Measurements from ENCODE around the gene ULK3.
A peak's percentile ranks its signal among the peaks of the same experiment; 100 is the strongest.

ULK3 gene

DNA sequence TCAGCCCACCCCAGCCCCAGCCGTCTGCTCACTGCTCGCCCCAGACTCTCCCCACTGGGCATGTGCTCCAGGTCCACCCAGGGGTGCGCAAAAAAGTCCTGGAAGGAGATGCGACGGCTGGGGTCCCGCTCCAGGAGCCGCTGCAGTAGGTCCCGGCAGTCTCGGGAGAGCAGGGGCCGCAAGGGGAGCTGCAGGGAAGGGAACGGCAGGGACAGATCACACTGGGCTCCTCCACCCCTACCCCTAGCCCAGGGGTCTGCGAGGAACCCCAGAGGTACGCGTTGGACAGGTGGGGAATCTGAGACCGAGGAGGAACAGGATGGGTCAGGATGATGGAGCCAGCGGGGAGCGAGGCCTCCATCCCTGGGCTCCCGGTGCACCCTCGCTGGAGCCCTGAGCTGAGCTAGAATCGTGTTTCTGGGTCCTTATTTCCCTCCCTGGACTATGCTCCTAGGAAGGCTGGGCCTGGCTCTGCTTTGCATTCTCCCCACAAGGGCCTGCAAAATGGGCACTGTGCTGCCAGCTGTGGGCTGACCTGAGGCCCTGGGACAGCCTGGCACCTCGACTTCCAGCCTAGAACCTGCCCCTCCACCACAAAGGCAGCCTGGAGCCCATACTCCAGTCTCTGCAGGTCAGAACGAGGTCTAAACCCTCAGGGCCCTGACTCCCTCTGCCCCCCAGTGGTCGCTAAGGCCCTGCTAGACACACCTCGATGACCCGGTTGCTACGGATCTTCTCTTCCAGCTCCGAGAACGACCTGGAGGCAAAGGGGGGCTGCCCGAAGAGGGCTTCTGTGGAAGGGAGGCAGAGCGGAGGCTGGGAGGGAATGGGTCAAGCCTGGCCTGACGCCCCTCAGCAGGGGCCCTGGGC is 3.2 kb downstream of the ULK3 start:
- DNase-seq, result no peak

DNA sequence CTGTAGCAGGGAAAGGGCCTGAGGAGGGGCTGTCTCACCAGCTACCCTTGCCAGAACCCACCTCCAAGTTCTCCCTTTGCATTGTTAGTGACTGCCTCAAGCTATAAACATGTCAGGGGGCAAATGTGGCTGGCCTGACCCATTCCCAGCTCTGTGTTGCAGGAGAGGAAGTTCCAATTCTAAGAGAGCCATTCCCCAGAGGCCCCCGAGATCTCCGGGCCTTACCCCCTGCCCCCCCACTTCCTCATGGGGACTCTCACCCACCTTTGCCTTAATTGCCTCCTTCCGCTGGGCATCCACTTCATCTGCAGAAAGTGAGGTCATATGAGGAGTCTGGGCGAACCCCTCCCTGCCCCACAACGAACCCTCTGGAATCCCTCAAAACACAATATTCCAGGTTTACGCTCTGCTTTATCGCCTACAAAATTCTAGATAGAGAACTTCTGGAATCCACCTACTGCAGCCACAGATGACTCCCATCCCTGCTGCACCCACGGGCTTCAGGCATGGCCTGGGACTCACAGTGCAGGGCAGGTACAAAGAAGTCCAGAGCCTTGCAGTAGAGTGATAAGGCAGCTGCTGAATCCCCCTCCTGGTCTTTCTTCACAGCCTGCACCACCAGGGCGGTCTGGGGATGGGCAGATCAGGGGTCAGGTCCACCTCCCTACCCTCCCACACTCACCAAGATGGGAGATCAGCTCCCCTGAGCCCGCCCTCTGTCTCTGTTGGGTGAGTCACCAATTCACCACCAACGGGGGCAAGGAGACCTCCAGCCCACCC is 4.0 kb downstream of the ULK3 start:
- DNase-seq, result no peak

DNA sequence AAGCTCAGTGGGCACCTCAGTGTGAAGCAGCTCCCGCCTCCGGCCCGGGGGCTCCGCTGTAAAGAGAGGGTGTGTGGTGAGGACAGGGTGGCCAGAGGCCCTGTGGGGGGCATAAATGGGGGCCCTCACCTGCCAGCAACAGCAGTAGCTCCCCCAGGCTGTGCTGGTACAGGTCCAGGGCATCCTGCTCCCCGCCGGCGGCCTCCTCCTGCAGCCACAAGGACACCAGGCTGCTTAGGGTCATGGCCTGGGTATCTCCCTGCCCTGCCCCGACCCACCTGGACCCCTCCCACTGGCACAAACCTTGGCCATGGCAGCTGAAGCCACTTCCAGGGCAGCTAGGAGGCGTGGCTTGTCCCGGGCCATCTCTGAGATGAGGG is 4.8 kb downstream of the ULK3 start:
- DNase-seq, result no peak

DNA sequence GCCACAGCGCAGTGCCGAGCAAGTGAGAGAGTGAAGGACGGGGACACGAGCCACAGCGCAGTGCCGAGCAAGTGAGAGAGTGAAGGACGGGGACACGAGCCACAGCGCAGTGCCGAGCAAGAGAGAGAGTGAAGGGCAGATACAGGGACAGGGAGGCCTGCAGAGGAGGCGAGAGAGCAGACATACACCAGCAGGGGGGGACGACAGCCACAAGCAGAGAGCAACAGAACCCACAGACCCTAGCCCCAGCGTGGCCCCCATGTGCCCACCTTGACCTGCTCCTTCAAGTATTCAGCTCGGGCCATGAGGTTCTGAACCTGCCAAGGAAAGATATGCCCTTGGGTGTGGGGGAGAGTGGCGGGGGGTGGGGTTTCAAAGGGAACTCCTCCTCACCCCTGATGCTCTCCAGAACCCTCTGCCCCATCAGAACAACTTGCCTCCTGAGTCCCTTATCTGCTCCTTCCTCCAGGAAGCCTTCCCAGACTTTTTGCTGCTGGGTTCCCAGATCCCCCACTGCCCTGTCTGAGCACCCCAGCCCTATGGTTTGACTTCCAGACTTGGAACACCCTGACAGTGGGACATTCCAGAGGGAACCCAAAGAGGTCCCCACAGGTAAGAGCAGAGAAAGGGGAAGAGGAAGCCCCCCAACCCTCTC is 5.3 kb downstream of the ULK3 start:
- DNase-seq, result no peak

DNA sequence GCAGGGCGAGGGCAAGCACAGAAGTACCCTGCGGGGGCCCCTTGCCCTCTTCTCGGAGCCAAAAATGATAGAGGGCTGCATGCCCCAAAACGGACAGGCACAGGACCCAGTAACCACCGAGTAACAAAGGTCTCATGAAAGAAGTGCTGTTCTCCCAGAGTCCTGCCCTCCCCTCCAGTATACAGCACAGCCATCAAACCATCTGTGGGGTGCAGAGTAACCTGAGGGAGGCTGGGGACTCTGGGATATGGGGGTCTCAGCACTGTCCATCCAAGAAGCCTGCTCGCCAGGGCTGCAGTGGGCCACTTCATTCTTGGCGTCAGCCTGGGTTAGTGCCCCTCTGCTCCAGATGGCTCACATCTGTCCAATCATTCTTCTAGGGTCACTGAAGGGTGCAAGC is 6.1 kb downstream of the ULK3 start:
- no peak for DNase-seq

DNA sequence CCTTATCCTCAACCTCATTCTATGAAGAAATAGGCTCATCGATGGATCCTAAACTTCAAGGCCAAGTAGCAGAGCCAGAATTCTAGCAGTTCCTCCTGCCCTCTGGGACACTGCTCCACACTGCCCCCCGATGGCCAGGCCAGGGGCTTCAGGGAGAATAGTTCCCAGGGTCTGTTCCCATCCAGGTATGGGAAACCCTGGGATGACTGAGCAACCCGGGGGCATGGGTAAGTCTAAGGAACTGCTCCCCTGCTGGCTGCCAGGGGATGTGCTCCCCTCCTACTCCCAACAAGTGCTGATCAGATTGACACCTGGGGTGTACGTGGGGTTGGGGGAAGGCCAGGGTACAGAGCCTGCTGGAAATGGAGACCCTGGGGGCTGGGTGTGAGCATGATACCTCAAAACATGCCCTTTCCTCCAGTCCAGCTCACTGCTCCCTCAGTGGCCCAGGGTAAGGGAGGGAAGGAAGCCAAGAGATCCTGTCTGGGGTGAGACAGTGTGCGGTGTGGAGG is 7.6 kb downstream of the ULK3 start:
- DNase-seq, result no peak

DNA sequence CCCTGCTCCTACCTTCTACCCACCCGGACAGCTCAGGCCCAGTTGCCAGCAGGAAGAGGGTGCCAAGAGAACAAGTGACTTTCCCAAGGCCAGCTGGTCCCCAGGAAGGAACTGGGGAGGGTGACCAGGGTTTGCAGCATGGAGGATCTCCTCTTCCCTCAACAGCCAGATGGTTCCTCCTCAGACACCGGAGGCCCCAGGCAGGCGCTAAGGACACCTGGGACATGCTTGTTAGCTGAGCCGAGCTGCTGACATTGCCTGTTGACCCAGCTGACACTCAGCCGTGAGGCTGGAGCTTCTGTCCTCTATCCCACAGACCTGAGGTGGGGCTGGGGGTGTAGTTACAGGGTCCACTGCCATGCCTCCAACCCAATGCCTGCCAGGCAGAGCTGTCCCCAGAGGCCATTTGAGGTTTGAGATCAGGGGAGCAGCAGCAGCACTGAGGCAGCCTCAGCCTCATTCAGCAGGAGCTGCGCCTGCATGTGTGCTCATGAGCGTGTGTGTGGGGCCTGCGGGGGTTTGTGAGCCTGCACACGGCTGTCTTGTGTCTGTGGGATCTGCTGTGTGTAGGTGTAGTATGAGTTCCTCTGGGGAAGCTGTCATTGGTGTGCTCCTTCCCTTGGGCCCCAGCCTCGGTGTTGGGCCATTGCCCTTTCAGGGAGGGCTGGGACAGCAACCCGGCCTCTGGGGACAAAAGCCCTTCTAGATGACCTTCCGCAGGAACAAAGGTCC is 9.4 kb downstream of the ULK3 start:
- DNase-seq, result no peak

DNA sequence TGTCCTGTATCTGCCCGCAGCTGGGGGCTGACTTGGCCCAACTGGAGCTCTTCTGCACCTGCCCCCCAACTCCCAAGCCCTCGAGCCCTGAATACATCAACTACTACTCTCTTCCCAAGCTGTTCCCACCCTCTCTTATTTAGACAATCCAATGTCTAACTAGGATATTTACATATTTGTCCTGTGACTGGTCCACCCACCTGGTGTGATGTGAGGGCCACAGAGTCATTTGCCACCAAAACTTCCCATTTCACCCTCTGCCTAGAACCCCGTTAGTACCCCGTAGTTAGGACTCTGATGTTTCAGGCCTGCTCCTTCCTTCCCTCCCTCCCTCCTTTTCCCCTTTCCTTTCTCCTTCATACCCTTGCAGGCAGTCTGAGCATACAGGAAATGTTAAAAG is 10.1 kb downstream of the ULK3 start:
- DNase-seq, result no peak

DNA sequence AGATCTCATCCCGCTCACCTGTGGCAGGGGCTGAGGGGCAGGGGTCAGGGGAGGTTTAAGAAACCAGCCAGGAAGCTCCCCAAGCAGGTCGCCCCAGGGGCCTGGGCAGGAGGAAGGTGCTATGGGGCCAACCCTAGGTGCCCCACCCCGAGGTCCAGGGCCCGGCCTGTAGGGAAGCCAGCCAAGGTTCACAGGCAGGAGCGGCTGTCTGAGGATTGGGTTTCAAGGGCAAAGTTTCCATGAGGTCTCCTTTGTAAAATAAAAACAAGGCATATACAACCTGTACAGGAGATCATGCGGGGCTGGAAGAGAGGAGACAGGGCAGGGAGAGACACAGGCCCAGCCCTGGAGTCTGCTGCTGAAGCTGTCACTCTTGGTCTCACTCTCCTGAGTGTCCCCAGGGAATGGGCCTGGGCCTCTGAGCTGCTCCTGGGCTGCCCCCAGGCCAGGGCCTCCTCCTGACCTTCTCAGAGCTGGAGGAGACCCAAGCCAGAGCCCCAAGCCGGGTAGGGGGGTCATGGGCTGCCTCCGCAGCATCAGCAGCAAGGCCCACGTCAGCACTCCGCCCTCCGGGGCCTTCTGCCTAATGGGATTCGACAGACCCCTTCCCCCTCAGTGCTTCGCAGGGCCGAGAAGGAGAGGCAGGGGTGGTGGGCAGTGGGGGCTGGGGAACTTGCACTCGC is 11.0 kb downstream of the ULK3 start:
- no peak for DNase-seq

DNA sequence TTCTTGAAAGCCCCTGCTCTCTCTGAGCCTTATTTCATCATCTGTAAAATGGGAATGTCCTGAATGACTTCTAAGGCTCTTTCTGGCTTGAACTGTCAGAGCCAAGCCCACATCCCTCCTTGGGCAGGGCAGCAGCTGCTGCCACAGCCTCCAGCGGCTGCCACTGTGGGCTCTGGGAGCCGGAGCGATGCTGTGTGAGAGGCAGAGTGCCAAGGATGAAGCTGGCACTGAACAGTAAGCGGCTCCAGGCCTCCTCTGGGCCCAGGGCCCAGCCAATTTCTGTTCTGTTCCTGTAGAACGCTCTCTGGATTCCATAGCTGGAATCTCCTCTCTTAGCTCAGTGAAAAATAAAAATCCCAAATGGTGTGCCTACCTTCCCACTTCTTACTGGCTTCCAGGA is 12.1 kb downstream of the ULK3 start:
- no peak for DNase-seq

DNA sequence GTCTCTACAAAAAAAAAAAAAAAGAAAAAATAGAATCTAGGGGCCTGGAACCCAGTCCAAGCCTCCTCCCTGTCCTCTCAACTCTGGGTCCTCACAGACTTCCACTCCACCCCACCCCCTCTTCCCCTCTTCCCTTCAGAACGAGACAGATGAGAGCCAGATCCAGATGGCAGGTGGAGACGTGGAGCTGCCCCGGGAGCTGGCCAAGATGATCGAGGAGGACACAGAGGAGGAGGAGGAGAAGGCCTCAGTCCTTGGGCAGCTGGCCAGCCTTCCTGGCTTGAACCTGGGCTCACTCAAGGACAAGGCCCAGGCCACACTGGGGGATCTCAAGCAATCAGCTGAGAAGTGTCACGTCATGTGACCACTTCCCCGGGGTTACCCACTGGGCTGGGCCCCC is 13.0 kb downstream of the ULK3 start:
- DNase-seq, result no peak

DNA sequence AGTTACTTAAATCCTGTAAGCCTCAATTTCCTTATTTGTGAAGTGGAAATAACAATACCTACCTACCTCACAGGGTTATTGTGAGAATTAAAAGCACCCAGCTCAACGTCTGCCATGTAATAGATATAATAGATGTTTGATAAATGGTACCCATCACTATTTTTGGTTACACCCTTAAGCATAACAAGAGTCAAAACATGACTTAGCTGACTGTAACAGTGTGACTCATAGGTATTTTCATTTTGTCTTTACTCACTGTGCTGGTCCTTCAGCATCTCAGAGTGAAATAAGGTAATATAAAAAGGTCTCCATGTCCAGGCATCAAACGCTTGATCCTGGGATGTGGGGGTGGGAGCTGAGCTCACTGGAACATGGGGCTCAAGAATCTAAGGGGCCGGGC is 13.5 kb downstream of the ULK3 start:
- no peak for DNase-seq

DNA sequence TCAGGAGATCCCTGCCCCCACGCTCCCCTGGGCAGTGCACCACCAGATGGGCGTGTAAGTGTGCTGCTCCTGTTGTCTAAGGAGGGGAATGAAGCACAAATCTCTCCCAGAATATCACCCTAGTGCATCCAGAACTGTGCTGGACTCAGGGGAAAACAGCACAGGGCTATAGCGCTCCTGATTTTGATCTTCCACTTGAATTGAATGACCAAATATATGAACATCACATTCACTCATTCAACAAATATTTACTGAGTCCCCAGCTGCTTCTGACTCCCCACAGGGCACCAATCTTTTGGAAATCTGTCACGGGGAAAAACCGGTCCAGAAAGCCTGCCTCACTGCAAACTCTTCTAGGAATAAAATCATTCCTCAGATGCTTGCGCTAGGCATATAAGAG is 14.1 kb downstream of the ULK3 start:
- DNase-seq, result no peak

DNA sequence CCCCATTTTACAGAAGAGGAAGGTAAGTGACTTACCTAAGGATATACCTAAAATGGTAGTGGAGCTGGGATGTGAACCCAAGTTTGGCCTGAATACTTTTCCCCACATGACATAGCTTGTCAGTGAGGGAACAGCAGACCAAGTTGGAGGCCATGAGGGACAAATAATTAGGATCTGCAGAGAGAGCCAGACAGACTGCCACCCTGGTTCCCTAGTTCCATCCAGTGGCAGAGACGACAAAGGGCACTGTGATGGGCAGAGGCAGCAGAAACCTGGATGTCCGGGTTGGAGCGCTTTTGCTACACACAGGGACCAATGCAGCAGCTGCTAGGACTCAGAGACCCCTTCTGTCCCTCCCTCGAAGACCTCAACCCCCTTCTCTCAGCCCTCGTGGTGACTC is 15.3 kb downstream of the ULK3 start:
- DNase-seq, result no peak

DNA sequence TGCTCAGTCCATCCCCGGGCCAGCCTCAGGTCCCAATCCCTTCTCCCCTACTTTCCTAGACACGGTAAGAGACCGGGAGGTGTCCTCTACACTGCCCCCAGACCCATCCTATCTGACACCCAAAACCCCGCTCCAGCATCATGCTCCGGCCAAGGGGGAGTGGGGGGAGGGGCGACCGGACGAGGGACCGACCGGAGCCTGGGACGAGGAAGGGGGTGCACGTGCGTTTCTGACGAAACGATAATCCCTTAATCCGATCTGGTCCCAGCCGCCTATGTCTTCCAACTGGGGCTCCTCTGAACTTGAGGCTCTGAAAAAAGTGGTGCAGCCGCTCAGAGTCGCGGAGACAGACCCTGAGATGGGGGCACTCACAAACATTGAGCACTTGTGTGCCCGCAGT is 16.0 kb downstream of the ULK3 start:
- no peak for DNase-seq

DNA sequence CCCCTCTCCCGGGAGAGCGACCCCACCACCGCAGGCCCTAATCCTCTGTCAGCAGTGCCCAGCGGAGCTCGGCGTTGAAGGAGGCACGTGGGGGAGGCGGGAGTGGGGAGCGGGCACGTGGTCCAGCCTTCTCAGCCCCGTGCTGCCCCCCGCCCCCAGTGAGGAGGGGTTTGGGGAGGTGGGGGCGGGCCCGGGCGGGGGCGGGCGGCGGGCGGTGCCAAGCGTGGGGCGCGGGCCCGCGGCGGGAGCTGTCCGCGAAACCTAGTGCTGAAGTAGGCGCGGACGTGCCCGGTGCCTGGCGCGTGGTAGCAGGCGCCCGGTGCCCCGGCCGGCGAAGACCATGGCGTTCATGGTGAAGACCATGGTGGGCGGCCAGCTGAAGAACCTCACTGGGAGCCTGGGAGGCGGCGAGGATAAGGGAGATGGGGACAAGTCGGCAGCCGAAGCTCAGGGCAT is 16.6 kb downstream of the ULK3 start, which contains the start of gene CPLX3:
Gene CPLX3 (plus strand): TSS at position 264 of the 456 bp plus-strand sequence. CDS start 77 bp downstream, at position 341.
- peak; percentile 20 for DNase-seq

DNA sequence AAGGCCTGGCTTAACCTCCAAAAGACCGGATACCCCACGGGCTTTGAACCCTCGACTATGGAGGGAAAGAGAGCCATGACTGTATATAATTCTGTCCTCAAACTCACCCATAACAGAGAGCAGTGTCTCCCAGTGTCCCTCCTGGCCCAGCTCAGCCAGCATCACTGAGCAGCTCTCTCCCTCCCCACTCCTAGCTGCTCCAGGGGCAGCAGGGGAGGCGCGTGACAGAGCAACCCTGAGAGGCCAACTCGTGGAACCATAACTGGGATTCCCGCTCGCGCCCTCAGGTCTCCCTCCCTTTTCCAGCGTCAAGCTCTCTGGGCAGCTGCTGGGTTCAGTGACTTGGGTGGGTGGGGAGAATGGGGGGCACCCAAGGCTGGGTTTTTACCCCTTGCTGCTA is 17.1 kb downstream of the ULK3 start:
- DNase-seq, result no peak

DNA sequence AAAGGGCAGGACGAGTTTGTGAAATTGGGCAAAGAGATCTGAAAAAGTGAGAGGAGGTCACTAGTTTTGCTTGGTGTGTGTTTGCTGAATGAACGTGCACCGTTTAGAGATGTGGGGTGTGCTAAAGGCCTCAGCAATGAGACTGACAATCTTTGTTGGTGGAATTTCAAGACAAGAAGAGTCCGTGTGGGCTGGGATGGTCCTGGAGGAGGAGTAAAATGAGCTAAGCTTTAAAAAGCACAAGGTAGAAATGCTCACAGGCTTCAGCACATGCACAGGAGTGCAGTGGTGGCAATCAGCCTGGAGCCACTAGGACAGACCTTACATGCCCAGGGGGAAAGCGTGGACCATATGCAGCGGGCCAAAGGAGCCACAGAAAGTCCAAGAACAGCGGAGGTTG is 18.0 kb downstream of the ULK3 start:
- no peak for DNase-seq

DNA sequence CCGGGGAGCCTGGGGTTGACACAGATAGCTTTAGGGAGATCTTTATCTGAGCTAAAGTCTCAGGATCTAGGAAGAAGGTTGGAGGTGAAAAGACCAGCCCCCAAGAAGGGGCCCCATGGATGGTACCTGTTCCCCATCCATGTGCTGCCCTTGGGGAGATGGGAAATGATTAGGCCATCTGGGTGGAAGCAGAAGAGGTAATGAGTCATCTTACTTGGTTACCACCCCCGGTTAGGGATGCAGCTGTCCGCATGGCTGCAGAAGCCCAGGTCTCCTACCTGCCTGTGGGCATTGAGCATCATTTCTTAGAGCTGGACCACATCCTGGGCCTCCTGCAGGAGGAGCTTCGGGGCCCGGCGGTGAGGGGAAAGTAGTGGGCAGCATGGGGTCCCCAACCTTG is 19.6 kb downstream of the ULK3 start:
- DNase-seq, result no peak

DNA sequence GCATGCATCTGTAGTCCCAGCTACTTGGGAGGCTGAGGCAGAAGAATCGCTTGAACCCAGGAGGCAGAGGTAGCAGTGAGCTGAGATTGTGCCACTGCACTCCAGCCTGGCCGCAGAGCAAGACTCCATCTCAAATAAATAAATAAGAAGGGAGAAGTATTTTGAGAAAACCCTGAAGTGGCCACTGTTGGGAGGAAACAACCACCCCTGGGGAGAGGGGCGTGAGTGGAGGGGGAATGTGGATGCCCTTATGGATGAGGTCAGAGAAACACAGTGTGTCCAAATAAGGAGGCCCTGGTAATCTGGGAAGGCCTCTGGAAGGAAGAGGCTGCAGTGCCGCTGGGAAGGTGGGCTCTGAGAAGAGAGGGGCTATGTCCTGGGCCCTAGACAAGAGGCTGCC is 20.7 kb downstream of the ULK3 start:
- DNase-seq, result no peak

DNA sequence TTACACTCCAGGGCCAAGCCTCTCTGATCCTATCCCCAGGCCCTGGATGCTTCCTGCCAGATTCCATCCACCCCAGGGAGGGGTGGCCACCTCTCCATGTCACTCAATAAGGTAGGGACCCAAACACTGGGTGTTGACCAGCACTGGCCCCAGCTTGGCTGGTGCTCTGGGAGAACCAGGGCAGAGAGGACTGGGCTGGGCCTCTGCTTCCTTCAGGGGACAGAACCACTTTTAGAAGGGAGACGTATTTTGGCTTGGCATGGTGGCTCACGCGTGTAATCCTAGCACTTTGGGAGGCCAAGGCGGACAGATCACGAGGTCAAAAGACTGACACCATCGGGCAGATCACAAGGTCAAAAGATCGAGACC is 21.2 kb downstream of the ULK3 start:
- no peak for DNase-seq

DNA sequence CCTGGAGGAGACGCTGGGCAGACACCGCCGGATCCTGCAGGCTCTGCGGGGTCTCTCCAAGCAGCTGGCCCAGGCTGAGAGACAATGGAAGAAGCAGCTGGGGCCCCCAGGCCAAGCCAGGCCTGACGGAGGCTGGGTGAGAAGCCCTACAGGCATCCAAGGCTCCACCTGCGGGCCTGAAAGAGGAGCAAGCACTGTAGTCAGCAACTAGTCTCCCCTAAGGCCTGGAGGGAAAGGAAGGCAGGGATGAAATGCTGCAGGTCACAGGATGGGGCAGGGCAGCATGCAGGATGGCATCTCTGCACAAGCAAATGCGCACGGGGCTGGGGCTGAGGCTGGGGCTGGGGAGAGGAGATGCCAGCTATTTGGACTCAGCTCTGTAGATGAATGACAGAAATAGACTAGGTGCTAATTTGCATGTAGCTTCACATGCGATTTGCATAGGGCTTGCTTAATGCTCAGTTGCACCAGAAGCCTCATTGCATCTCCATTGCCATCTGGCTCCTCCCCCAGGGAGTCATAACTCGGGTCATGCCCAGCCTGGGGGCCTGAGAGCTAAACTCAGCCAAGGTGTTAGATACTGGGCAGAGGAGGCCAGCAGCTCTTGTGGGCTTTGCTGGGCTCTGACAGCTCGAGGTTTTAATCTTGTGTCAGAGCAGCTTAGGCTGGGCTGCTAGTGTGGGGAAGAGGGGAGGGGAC is 21.7 kb downstream of the ULK3 start:
- no peak for DNase-seq

Measured in stimulated activated naive CD4-positive, alpha-beta T cell treated with Interleukin-2 at 50 U/mL for 16 hours (primary cell).